Testis (tissue), 2 donors: ENCODE data around the gene ALPK1.

Experiments used
- POLR2A ChIP-seq: fragments of 450-650 bp; IDR thresholded peaks from one replicate; pipeline ENCODE4 v1.6.1; 2017; ENCODE audit warnings: antibody characterized with exemption, mild to moderate bottlenecking, moderate library complexity
- TF ChIP-seq, protein P1 (sequence below), 3 experiments: fragments of 450-650 bp in 2 of 3; fragments of 200-600 bp in 1 of 3; sonication (generic) in 1 of 3; IDR thresholded peaks; one replicate each; pipeline ENCODE4 v1.5.1; 2016 to 2019; ENCODE audit warnings: antibody characterized with exemption in 3 of 3, mild to moderate bottlenecking in 2 of 3, moderate library complexity in 1 of 3

DNA sequence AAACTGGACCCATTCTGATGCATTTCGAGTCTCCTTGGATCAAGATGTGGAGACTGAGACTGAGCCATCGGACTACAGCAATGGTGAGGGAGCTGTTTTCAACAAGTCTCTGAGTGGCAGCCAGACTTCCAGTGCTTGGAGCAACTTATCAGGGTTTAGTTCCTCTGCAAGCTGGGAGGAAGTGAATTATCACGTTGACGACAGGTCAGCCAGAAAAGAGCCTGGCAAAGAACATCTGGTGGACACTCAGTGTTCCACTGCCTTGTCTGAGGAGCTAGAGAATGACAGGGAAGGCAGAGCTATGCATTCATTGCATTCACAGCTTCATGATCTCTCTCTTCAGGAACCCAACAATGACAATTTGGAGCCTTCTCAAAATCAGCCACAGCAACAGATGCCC is 134.0 kb downstream of the ALPK1 start:
- TF ChIP-seq, protein P1, sequence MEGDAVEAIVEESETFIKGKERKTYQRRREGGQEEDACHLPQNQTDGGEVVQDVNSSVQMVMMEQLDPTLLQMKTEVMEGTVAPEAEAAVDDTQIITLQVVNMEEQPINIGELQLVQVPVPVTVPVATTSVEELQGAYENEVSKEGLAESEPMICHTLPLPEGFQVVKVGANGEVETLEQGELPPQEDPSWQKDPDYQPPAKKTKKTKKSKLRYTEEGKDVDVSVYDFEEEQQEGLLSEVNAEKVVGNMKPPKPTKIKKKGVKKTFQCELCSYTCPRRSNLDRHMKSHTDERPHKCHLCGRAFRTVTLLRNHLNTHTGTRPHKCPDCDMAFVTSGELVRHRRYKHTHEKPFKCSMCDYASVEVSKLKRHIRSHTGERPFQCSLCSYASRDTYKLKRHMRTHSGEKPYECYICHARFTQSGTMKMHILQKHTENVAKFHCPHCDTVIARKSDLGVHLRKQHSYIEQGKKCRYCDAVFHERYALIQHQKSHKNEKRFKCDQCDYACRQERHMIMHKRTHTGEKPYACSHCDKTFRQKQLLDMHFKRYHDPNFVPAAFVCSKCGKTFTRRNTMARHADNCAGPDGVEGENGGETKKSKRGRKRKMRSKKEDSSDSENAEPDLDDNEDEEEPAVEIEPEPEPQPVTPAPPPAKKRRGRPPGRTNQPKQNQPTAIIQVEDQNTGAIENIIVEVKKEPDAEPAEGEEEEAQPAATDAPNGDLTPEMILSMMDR (IDR thresholded peaks at IDR 0.05): no peak
- no peak for TF ChIP-seq POLR2A
